H1 (cell line): ENCODE results near the gene PSD2. TPM values are rescaled to one million over a fixed set of nuclear protein-coding genes. Genes with fewer than 3 reads are reported as not detected.

Source experiments
- CTCF ChIA-PET: fragments of 300-600 bp; sonication (Branson Sonifier 250); formaldehyde crosslinking; loops from one replicate; lab custom pipeline; 2021; ENCODE audit not compliant: partially characterized antibody; lab: Charles Lee
- POLR2A ChIA-PET: fragments of 300-600 bp; sonication (Branson Sonifier 250); formaldehyde crosslinking; loops from one replicate; lab custom pipeline; 2021; ENCODE audit warnings: inconsistent platforms; ENCODE audit not compliant: partially characterized antibody; lab: Charles Lee
- DNase-seq, 2 experiments: peaks; one replicate each; pipeline versions ENCODE4 v3.0.0 to v3.0.0-alpha.2; 2010 to 2022; ENCODE audit warnings: low spot score in 2 of 2, low read depth in 1 of 2, mixed read lengths in 1 of 2
- FAIRE-seq: peaks from 2 replicates; lab custom pipeline; 2011; peaks lifted over from hg19 to GRCh38; lab: Jason Lieb, UNC
- H2AFZ ChIP-seq: 2 replicates; pipeline ENCODE4 v1.8.1; 2012; ENCODE audit warnings: low read length, inconsistent platforms
- H2AK5ac ChIP-seq: 2 replicates; pipeline ENCODE4 v1.6.1; 2013; ENCODE audit warnings: low read depth, low read length
- H2BK120ac ChIP-seq: replicated peaks from 2 replicates; pipeline ENCODE3; 2013; ENCODE audit warnings: low read depth, low read length, inconsistent platforms
- H2BK12ac ChIP-seq: 2 replicates; pipeline ENCODE4 v1.6.1; 2013; ENCODE audit warnings: low read depth, low read length
- H2BK15ac ChIP-seq: 2 replicates; pipeline ENCODE4 v1.6.1; 2013; ENCODE audit warnings: low read length
- H2BK20ac ChIP-seq: 2 replicates; pipeline ENCODE4 v1.6.1; 2013; ENCODE audit warnings: low read length
- H2BK5ac ChIP-seq: 2 replicates; pipeline ENCODE4 v1.6.1; 2013; ENCODE audit warnings: low read depth, low read length
- H3K14ac ChIP-seq: 2 replicates; pipeline ENCODE4 v1.6.1; 2013; ENCODE audit warnings: inconsistent platforms; ENCODE audit not compliant: insufficient read length
- H3K18ac ChIP-seq: 2 replicates; pipeline ENCODE4 v1.6.1; 2013; ENCODE audit warnings: low read length; ENCODE audit errors: extremely low read depth
- H3K23ac ChIP-seq: 2 replicates; pipeline ENCODE4 v1.6.1; 2013; ENCODE audit warnings: inconsistent platforms; ENCODE audit not compliant: insufficient read length
- H3K23me2 ChIP-seq: 2 replicates; pipeline ENCODE4 v1.6.1; 2013; ENCODE audit warnings: low read depth, low read length
- H3K27ac ChIP-seq: 2 replicates; pipeline ENCODE4 v1.6.1; 2011; ENCODE audit warnings: low read depth, low read length, inconsistent platforms
- H3K27me3 ChIP-seq, 4 experiments: replicated peaks in 1 of 4; 1 replicate in 1 of 4; 2 replicates in 3 of 4; pipeline versions ENCODE4 v1.6.1 to v1.8.1; 2011 to 2013; ENCODE audit warnings: low read length in 3 of 4, mild to moderate bottlenecking in 3 of 4, inconsistent platforms in 2 of 4, mixed read lengths in 2 of 4, moderate library complexity in 1 of 4; ENCODE audit not compliant: control insufficient read depth in 3 of 4, insufficient read depth in 3 of 4; ENCODE audit errors: extremely low read depth in 1 of 4
- H3K36me3 ChIP-seq, 4 experiments: 2 replicates each; pipeline versions ENCODE4 v1.6.1 to v1.8.1; 2011 to 2013; ENCODE audit warnings: mild to moderate bottlenecking in 4 of 4, low read length in 3 of 4, moderate library complexity in 2 of 4, control low read depth in 1 of 4, inconsistent platforms in 1 of 4; ENCODE audit not compliant: insufficient read depth in 4 of 4, control insufficient read depth in 2 of 4
- H3K4ac ChIP-seq: replicated peaks from 2 replicates; pipeline ENCODE3; 2013; ENCODE audit warnings: low read length, low read depth, mixed read lengths, inconsistent platforms; ENCODE audit not compliant: insufficient read length
- H3K4me1 ChIP-seq, 4 experiments: replicated peaks in 1 of 4; 1 replicate in 1 of 4; 2 replicates in 3 of 4; pipeline versions ENCODE4 v1.6.1 to v1.8.1; 2011 to 2013; ENCODE audit warnings: low read length in 3 of 4, inconsistent platforms in 2 of 4, mixed read lengths in 1 of 4; ENCODE audit not compliant: insufficient read depth in 4 of 4, control insufficient read depth in 3 of 4
- H3K4me2 ChIP-seq, 2 experiments: 2 replicates each; pipeline versions ENCODE4 v1.6.1 to v1.8.1; 2011 to 2013; ENCODE audit warnings: low read depth in 2 of 2, low read length in 2 of 2, control low read depth in 1 of 2, inconsistent platforms in 1 of 2, mild to moderate bottlenecking in 1 of 2; ENCODE audit not compliant: insufficient read depth in 1 of 2
- H3K4me3 ChIP-seq, 4 experiments: fragments of 200-600, 300-600 bp in 1 of 4; sonication (generic), shearing (Covaris generic), sonication (Bioruptor Twin) in 1 of 4; 2 replicates each; pipeline versions ENCODE4 v1.5.1 to v1.8.1; 2011 to 2016; ENCODE audit warnings: low read length in 4 of 4, low read depth in 3 of 4, control low read depth in 2 of 4, inconsistent platforms in 2 of 4, mild to moderate bottlenecking in 2 of 4, mixed read lengths in 1 of 4, moderate library complexity in 1 of 4; ENCODE audit not compliant: insufficient read depth in 2 of 4; ENCODE audit errors: extremely low read depth in 1 of 4
- H3K56ac ChIP-seq: replicated peaks from 2 replicates; pipeline ENCODE3; 2013; ENCODE audit warnings: low read depth, mild to moderate bottlenecking, mixed read lengths, low read length, inconsistent platforms; ENCODE audit not compliant: insufficient read length
- H3K79me1 ChIP-seq: 2 replicates; pipeline ENCODE4 v1.6.1; 2013; ENCODE audit warnings: low read depth, low read length, control low read depth
- H3K79me2 ChIP-seq, 2 experiments: 2 replicates each; pipeline versions ENCODE4 v1.6.1 to v1.8.1; 2012 to 2013; ENCODE audit warnings: low read length in 2 of 2, mild to moderate bottlenecking in 2 of 2, inconsistent platforms in 1 of 2; ENCODE audit not compliant: insufficient read depth in 2 of 2, control insufficient read depth in 1 of 2
- H3K9ac ChIP-seq, 4 experiments: replicated peaks in 1 of 4; 1 replicate in 1 of 4; 2 replicates in 3 of 4; pipeline versions ENCODE4 v1.6.1 to v1.8.1; 2011 to 2013; ENCODE audit warnings: low read depth in 3 of 4, low read length in 3 of 4, control low read depth in 2 of 4, mild to moderate bottlenecking in 2 of 4, moderate library complexity in 2 of 4, inconsistent platforms in 1 of 4; ENCODE audit errors: extremely low read depth in 1 of 4
- H3K9me3 ChIP-seq, 2 experiments: 2 replicates each; pipeline versions ENCODE4 v1.6.1 to v1.8.1; 2012 to 2013; ENCODE audit warnings: mild to moderate bottlenecking in 2 of 2, moderate library complexity in 2 of 2, control low read depth in 1 of 2, inconsistent platforms in 1 of 2, low read depth in 1 of 2, low read length in 1 of 2, mixed read lengths in 1 of 2; ENCODE audit not compliant: insufficient read depth in 2 of 2
- H4K20me1 ChIP-seq, 2 experiments: replicated peaks in 1 of 2; 2 replicates each; pipeline versions ENCODE3 to v1.8.1; 2011 to 2013; ENCODE audit warnings: inconsistent platforms in 2 of 2, low read length in 2 of 2, mild to moderate bottlenecking in 1 of 2; ENCODE audit not compliant: insufficient read depth in 2 of 2, control insufficient read depth in 1 of 2
- H4K5ac ChIP-seq: 2 replicates; pipeline ENCODE4 v1.6.1; 2013; ENCODE audit warnings: low read length, low read depth, mixed read lengths, inconsistent platforms; ENCODE audit not compliant: insufficient read length
- H4K8ac ChIP-seq: 2 replicates; pipeline ENCODE4 v1.8.0; 2013; ENCODE audit warnings: mild to moderate bottlenecking, moderate library complexity, low read length, inconsistent platforms; ENCODE audit not compliant: insufficient read depth; ENCODE audit errors: extremely low read depth
- H4K91ac ChIP-seq: replicated peaks from 2 replicates; pipeline ENCODE3; 2013; ENCODE audit warnings: low read length, mixed read lengths, inconsistent platforms; ENCODE audit not compliant: insufficient read length
- ASH2L ChIP-seq: fragments of 200-600, 300-600 bp; sonication (generic); IDR thresholded peaks from one replicate; pipeline ENCODE4 v1.7.1; 2017; ENCODE audit warnings: low read length
- CBX8 ChIP-seq: fragments of 300-800, 300-1000 bp; sonication (generic); IDR thresholded peaks from 2 replicates; pipeline ENCODE4 v1.7.1; 2016; ENCODE audit warnings: low read depth, low read length, borderline replicate concordance
- CHD1 ChIP-seq: IDR thresholded peaks from 2 replicates; pipeline ENCODE4 v1.6.1; 2012; ENCODE audit warnings: low read depth, low read length, improper control_type of control experiment
- MAFK ChIP-seq: IDR thresholded peaks from 2 replicates; pipeline ENCODE4 v1.6.1; 2012; ENCODE audit warnings: low read depth, mild to moderate bottlenecking, improper control_type of control experiment, low read length
- POLR2A ChIP-seq, 2 experiments: IDR thresholded peaks; 1 replicate in 1 of 2; 2 replicates in 1 of 2; pipeline ENCODE4 v1.6.1; 2011; ENCODE audit warnings: low read depth in 2 of 2, low read length in 2 of 2, mild to moderate bottlenecking in 2 of 2; ENCODE audit errors: control extremely low read depth in 1 of 2
- RNF2 ChIP-seq: fragments of 200-900, 300-1000 bp; sonication (generic); IDR thresholded peaks from 2 replicates; pipeline ENCODE4 v1.7.1; 2016; ENCODE audit warnings: borderline replicate concordance, low read depth, mild to moderate bottlenecking, antibody characterized with exemption, low read length; ENCODE audit not compliant: poor library complexity, severe bottlenecking; ENCODE audit errors: missing control alignments
- SIN3A ChIP-seq, 2 experiments: IDR thresholded peaks in 1 of 2; conservative IDR thresholded peaks in 1 of 2; 2 replicates each; pipeline ENCODE4 v1.6.1; 2011 to 2012; ENCODE audit warnings: low read length in 2 of 2, improper control_type of control experiment in 1 of 2, low read depth in 1 of 2, mild to moderate bottlenecking in 1 of 2
- SRF ChIP-seq: IDR thresholded peaks from 2 replicates; pipeline ENCODE4 v1.6.1; 2011; ENCODE audit warnings: mild to moderate bottlenecking, low read depth, low read length, moderate library complexity
- WGBS, 2 experiments: shearing (Covaris generic) in 1 of 2; methylation state at CpG; one replicate each; pipeline versions ENCODE4 v1.1.6 to v1.1.7; 2013 to 2015; ENCODE audit warnings: low lambda C conversion rate in 2 of 2, mixed read lengths in 2 of 2, inconsistent platforms in 1 of 2, low coverage in 1 of 2, missing lambda C conversion rate in 1 of 2; ENCODE audit not compliant: insufficient replicate concordance in 2 of 2, insufficient coverage in 1 of 2, insufficient read length in 1 of 2; ENCODE audit errors: extremely low coverage in 1 of 2, missing lambda C conversion rate in 1 of 2; 5-methylcytosine and 5-hydroxymethylcytosine counted together
- polyA plus RNA-seq, 7 experiments: library from polyadenylated mRNA; depleted of rRNA in 3 of 7; stranded (reverse) in 5 of 7; unstranded in 2 of 7; fragments of >200 nt in 5 of 7; fragments of 200-250 nt in 2 of 7; gene quantifications; 1 replicate in 5 of 7; 2 replicates in 1 of 7; 4 replicates in 1 of 7; pipeline versions ENCODE4 v1.2.1 to v1.2.3, GENCODE V29; 2011 to 2013; ENCODE audit warnings: missing spikeins in 2 of 7, mixed read lengths in 2 of 7
- total RNA-seq: library from RNA; stranded (reverse); fragmentation: NEBNext Ultra II Directional; extraction: Animal tissue kit (Norgen Biotek cat#: 25700); gene quantifications from 2 replicates; pipeline ENCODE4 v1.2.1, GENCODE V29; 2021
- TF ChIP-seq, protein P1 (sequence below): IDR thresholded peaks from 2 replicates; pipeline ENCODE4 v1.6.1; 2011; ENCODE audit warnings: low read depth, mild to moderate bottlenecking, low read length; ENCODE audit not compliant: insufficient read depth

PSD2 gene
- total and polyA plus RNA-seq, 2 of the 8 experiments (the other 6 are each of a cell fraction or from before 2014, with no cell fraction given) = 0.06 to 0.14 TPM

DNA sequence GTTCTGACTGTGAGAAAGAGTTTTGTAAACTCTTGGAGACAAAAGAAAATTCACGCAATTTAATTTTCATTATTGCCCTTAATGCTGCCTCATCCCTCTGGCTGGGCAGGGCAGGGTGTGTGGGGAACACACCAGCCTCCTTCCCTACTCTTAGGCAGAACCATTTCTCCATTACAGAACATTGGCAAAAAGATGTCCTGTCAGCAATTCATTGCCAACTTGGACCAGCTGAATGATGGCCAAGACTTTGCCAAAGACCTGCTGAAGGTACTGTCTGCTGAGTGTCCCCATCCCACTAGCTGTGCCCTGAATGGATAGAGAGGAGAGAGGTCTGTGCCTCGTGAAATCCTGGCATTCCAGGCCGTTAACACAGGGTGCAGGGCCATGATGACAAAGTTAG, 37.9 kb downstream of the PSD2 start:
- Histone ChIP-seq H2BK5ac (no peak overlapping the region), H4K20me1 (no peaks in the 10 kb centered on the region), H2AK5ac (no peak overlapping the region), H2BK120ac (no peak overlapping the region), H3K4me2 (no peak overlapping the region), H3K14ac (no peak overlapping the region), H2BK20ac (no peak overlapping the region), H3K79me1 (no peaks in the 10 kb centered on the region), H3K27ac (no peak overlapping the region), H3K4me3 (no peak overlapping the region), H3K23me2 (peaks cover 8% of the 10 kb centered on the region; the same call in 1 of the 2 replicates), H4K8ac (no peak overlapping the region), H3K36me3 (no peaks in the 10 kb centered on the region), H3K23ac (no peak overlapping the region), H4K91ac (no peak overlapping the region), H3K18ac (no peak overlapping the region), H3K27me3 (peaks cover 0 to 2% (median 0%) of the 10 kb centered on the region in 4 experiments; a peak in 4 of 7 replicates), H2AFZ (no peak overlapping the region), H2BK15ac (no peak overlapping the region), H2BK12ac (no peak overlapping the region), H3K79me2 (no peaks in the 10 kb centered on the region), H3K9me3 (no peaks in the 10 kb centered on the region), H3K56ac (no peak overlapping the region), H3K4ac (no peak overlapping the region), H3K9ac (no peak overlapping the region), H3K4me1 (no peaks in the 10 kb centered on the region), H4K5ac (no peak overlapping the region)
- POLR2A ChIA-PET = no interaction called here
- WGBS, 2 experiments = 68% methylated on average over 3 of the region's 3 CpGs; no CpG with 5 or more reads in 1 of the 2 experiments
- TF ChIP-seq POLR2A (IDR thresholded peaks at IDR 0.05; ENCODE audit: control extremely low read depth in 1 of 2, low read depth in 2 of 2, low read length in 2 of 2) (no peak), MAFK (no peak), SIN3A (conservative IDR thresholded peaks at IDR 0.05 in 1 of 2, IDR thresholded peaks at IDR 0.05 in 1 of 2; ENCODE audit: low read depth in 1 of 2, low read length in 2 of 2) (no peak), SRF (no peak), RNF2 (no peak), CBX8 (no peak), ASH2L (no peak), CHD1 (no peak)
- TF ChIP-seq, protein P1, sequence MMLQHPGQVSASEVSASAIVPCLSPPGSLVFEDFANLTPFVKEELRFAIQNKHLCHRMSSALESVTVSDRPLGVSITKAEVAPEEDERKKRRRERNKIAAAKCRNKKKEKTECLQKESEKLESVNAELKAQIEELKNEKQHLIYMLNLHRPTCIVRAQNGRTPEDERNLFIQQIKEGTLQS = no peak
- no peak for FAIRE-seq
- CTCF ChIA-PET = interaction anchor here (1.2 to 1.6 kb wide), 3 partner anchors 10 to 39 kb away, joined by 3 to 6 read pairs (median 5); no protein-coding TSS in a partner anchor
- no peak for DNase-seq
